Trophoblast cell (in vitro differentiated cells and primary cell): ENCODE measurements around the gene BICC1.

ENCODE experiments used
- DNase-seq, 2 donors: peaks; one replicate each; pipeline ENCODE4 v3.0.0-alpha.2; 2016
- H2AFZ ChIP-seq: 2 replicates; pipeline ENCODE4 v1.6.1; 2013; ENCODE audit warnings: low read length, moderate library complexity, mild to moderate bottlenecking; ENCODE audit not compliant: insufficient read depth, poor library complexity
- H2AK5ac ChIP-seq: 2 replicates; pipeline ENCODE4 v1.6.1; 2013; ENCODE audit warnings: mild to moderate bottlenecking, low read length
- H2BK120ac ChIP-seq: 2 replicates; pipeline ENCODE4 v1.6.1; 2013; ENCODE audit warnings: low read length, mild to moderate bottlenecking, moderate library complexity; ENCODE audit not compliant: insufficient read depth, poor library complexity
- H2BK12ac ChIP-seq: 2 replicates; pipeline ENCODE4 v1.6.1; 2013; ENCODE audit warnings: mild to moderate bottlenecking, low read length, moderate library complexity
- H2BK5ac ChIP-seq: 2 replicates; pipeline ENCODE4 v1.6.1; 2013; ENCODE audit warnings: low read length, low read depth, moderate library complexity, mild to moderate bottlenecking; ENCODE audit not compliant: poor library complexity
- H3K14ac ChIP-seq: 2 replicates; pipeline ENCODE4 v1.6.1; 2013; ENCODE audit warnings: mild to moderate bottlenecking, low read length
- H3K18ac ChIP-seq: 2 replicates; pipeline ENCODE4 v1.6.1; 2013; ENCODE audit warnings: mild to moderate bottlenecking, low read length
- H3K23ac ChIP-seq: 2 replicates; pipeline ENCODE4 v1.6.1; 2013; ENCODE audit warnings: low read length
- H3K27ac ChIP-seq: 2 replicates; pipeline ENCODE4 v1.5.1; 2013; ENCODE audit warnings: low read depth, mild to moderate bottlenecking, inconsistent platforms, low read length, moderate library complexity
- H3K27me3 ChIP-seq: 2 replicates; pipeline ENCODE4 v1.6.1; 2013; ENCODE audit warnings: inconsistent platforms, mild to moderate bottlenecking, low read length, moderate library complexity; ENCODE audit not compliant: insufficient read depth
- H3K36me3 ChIP-seq, 2 experiments: 1 replicate in 1 of 2; 2 replicates in 1 of 2; pipeline ENCODE4 v1.6.1; 2013; ENCODE audit warnings: low read length in 2 of 2, mild to moderate bottlenecking in 2 of 2, moderate library complexity in 1 of 2; ENCODE audit not compliant: insufficient read depth in 2 of 2, control insufficient read depth in 1 of 2
- H3K4ac ChIP-seq: 2 replicates; pipeline ENCODE4 v1.6.1; 2013; ENCODE audit warnings: low read depth, mild to moderate bottlenecking, low read length, moderate library complexity
- H3K4me1 ChIP-seq, 2 experiments: 1 replicate in 1 of 2; 2 replicates in 1 of 2; pipeline ENCODE4 v1.6.1; 2013; ENCODE audit warnings: low read length in 2 of 2, mild to moderate bottlenecking in 2 of 2, moderate library complexity in 1 of 2; ENCODE audit not compliant: insufficient read depth in 2 of 2, control insufficient read depth in 1 of 2
- H3K4me2 ChIP-seq: 2 replicates; pipeline ENCODE4 v1.6.1; 2013; ENCODE audit warnings: inconsistent platforms, mild to moderate bottlenecking, low read length, moderate library complexity
- H3K4me3 ChIP-seq: 2 replicates; pipeline ENCODE4 v1.5.1; 2013; ENCODE audit warnings: mild to moderate bottlenecking, low read depth, low read length, inconsistent platforms
- H3K79me1 ChIP-seq: one replicate; pipeline ENCODE4 v1.6.1; 2013; ENCODE audit warnings: low read length
- H3K79me2 ChIP-seq: 2 replicates; pipeline ENCODE4 v1.6.1; 2013; ENCODE audit warnings: low read length, mild to moderate bottlenecking; ENCODE audit not compliant: control insufficient read depth, insufficient read depth, poor library complexity
- H3K9ac ChIP-seq: 2 replicates; pipeline ENCODE4 v1.6.1; 2013; ENCODE audit warnings: mild to moderate bottlenecking, low read length
- H3K9me3 ChIP-seq: 2 replicates; pipeline ENCODE4 v1.6.1; 2013; ENCODE audit warnings: low read depth, mild to moderate bottlenecking, control low read depth, inconsistent platforms, low read length; ENCODE audit not compliant: insufficient read depth
- H4K12ac ChIP-seq: 2 replicates; pipeline ENCODE4 v1.6.1; 2013; ENCODE audit warnings: low read depth, mild to moderate bottlenecking, low read length, moderate library complexity
- H4K8ac ChIP-seq: 2 replicates; pipeline ENCODE4 v1.6.1; 2013; ENCODE audit warnings: low read depth, mild to moderate bottlenecking, low read length, moderate library complexity
- H4K91ac ChIP-seq: one replicate; pipeline ENCODE4 v1.6.1; 2013; ENCODE audit warnings: low read depth, mild to moderate bottlenecking, low read length, moderate library complexity
- WGBS: extraction: QIAGEN DNeasy Blood & Tissue Kit; methylation state at CpG from one replicate; pipeline ENCODE4 v1.1.7; 2013; ENCODE audit warnings: missing lambda C conversion rate; ENCODE audit not compliant: insufficient read length, insufficient coverage; ENCODE audit errors: extremely low coverage; 5-methylcytosine and 5-hydroxymethylcytosine counted together

The BICC1 gene

DNA sequence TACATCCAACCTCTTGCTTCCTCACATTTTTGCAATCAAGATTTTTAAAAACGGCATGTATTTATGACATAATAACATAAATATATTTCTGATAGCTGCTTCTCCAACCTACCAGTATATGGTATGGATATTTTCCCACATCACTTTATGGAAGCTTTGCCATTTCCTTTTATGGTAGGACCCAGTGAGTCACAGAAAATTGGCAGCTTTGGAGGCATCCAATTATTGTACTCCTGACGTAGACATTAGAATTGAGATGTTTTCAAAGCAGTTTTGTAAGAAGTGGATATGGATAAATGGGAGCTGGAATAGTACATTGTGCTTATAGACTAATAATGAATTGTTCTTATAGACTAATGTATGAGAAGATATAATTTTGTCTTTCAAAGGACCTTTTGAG lies 23.8 kb upstream of the BICC1 start:
- Histone ChIP-seq H3K79me1 (no peaks in the 10 kb centered on the region), H2AK5ac (no peak overlapping the region), H3K4me2 (no peak overlapping the region), H3K27ac (no peak overlapping the region), H2BK12ac (no peak overlapping the region), H3K4me1 (no peaks in the 10 kb centered on the region), H3K23ac (no peak overlapping the region), H4K91ac (no peak overlapping the region), H3K9me3 (no peaks in the 10 kb centered on the region), H3K27me3 (no peaks in the 10 kb centered on the region), H3K79me2 (no peaks in the 10 kb centered on the region), H4K12ac (no peak overlapping the region), H3K4ac (no peak overlapping the region), H3K18ac (no peak overlapping the region), H4K8ac (no peak overlapping the region), H2BK5ac (no peak overlapping the region), H2AFZ (no peak overlapping the region), H3K14ac (no peak overlapping the region), H2BK120ac (no peak overlapping the region), H3K9ac (no peak overlapping the region), H3K36me3 (no peaks in the 10 kb centered on the region), H3K4me3 (no peak overlapping the region)
- no peak for DNase-seq
- no CpG with 5 or more reads among the region's 2 CpGs for WGBS

DNA sequence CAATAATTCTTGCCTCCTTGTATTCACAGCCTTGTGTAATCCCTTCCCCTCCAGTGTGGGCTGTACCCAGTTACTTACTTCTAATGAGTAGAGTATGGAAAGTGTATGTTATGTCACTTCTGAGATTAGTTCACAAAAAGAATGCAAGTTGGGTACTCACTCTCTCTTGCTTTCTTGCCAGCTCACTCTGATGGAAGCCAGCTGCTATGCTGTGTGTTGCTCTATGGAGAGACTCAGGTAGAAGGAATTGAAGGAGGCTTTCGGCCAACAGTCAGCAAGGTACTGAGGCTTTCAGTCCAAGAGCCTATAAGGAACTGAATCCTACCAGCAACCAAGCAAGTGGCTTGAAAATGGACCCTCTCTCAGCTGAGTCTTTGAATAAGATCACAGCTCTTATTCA lies 9.7 kb upstream of the BICC1 start:
- no peaks in the 10 kb centered on the region for H3K79me1 ChIP-seq
- DNase-seq = peak; percentile 72 to 82
- H2BK5ac ChIP-seq = no peak overlapping the region
- H3K79me2 ChIP-seq = no peaks in the 10 kb centered on the region
- H2AK5ac ChIP-seq = no peak overlapping the region
- no peaks in the 10 kb centered on the region for H3K9me3 ChIP-seq
- H3K27ac ChIP-seq = no peak overlapping the region
- no peak overlapping the region for H3K4ac ChIP-seq
- no peaks in the 10 kb centered on the region for H3K4me1 ChIP-seq
- H3K18ac ChIP-seq = no peak overlapping the region
- no peaks in the 10 kb centered on the region for H3K36me3 ChIP-seq
- H3K14ac ChIP-seq = no peak overlapping the region
- no peak overlapping the region for H3K4me3 ChIP-seq
- no peak overlapping the region for H2BK12ac ChIP-seq
- H3K27me3 ChIP-seq = no peaks in the 10 kb centered on the region
- H2AFZ ChIP-seq = no peak overlapping the region
- no peak overlapping the region for H4K12ac ChIP-seq
- H3K4me2 ChIP-seq = no peak overlapping the region
- no peak overlapping the region for H4K91ac ChIP-seq
- H3K9ac ChIP-seq = no peak overlapping the region
- H3K23ac ChIP-seq = no peak overlapping the region
- no peak overlapping the region for H2BK120ac ChIP-seq
- H4K8ac ChIP-seq = no peak overlapping the region
- WGBS = no CpG with 5 or more reads among the region's 1 CpG

- Histone ChIP-seq H3K23ac (no peak overlapping the region), H3K4me2 (no peak overlapping the region), H3K4ac (no peak overlapping the region), H2BK120ac (no peak overlapping the region), H4K8ac (no peak overlapping the region), H4K91ac (no peak overlapping the region), H3K9ac (no peak overlapping the region), H3K79me2 (no peaks in the 10 kb centered on the region), H3K14ac (no peak overlapping the region), H3K18ac (no peak overlapping the region), H3K4me3 (no peak overlapping the region), H4K12ac (no peak overlapping the region), H3K27ac (no peak overlapping the region), H2AK5ac (no peak overlapping the region), H3K27me3 (peaks cover 2% of the 10 kb centered on the region), H3K79me1 (no peaks in the 10 kb centered on the region), H2AFZ (no peak overlapping the region), H2BK12ac (no peak overlapping the region), H2BK5ac (no peak overlapping the region), H3K36me3 (no peaks in the 10 kb centered on the region), H3K9me3 (no peaks in the 10 kb centered on the region), H3K4me1 (no peaks in the 10 kb centered on the region)
- WGBS = no CpG with 5 or more reads among the region's 2 CpGs
- DNase-seq = peak in 1 of 2 donors; percentile 51
These were observed 4.4 kb upstream of the BICC1 start for GRCh38 chr10:58508316-58508715.

DNA sequence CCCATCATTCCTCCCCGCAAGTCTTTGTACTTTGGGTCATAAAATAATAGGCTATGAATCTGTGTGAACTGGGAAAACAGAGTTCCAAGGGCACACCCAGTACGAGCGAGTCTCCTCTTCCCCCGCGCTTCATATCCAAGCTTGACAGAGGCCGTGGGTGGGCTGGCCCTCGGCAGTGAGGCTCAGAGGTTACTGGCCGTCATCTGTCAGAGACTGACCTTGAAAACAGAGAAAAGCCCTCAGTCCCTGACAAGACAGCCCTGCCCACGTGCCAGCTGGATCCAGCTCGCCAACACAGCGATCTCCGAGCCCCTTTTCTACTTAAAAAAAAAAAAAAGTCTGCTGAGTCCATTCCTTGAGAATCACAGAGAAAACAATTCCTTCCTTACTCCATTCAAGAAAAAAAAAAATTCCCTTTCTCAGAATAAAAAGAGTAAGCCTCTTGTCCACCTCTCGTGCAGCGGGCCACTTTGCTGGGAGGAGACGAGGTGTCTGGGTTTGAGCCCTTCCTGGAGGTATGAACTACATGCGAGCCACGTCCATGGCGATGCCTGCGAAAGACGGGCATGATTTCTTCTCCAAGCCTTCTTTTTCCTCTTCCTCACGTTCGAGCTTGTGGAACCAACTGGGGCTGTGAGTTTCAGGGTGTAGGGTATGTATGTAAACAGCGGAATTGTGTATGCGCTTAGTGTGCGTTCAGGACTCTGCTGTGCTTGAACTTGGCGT lies 744 bp upstream of the BICC1 start:
- Histone ChIP-seq H3K27ac (no peak overlapping the region), H3K4me3 (no peak overlapping the region), H4K91ac (no peak overlapping the region), H3K4ac (no peak overlapping the region), H3K4me2 (peak overlapping the region; percentile 95), H3K9ac (no peak overlapping the region), H3K79me1 (no peaks in the 10 kb centered on the region), H2AFZ (no peak overlapping the region), H3K4me1 (peaks cover 0 to 3% of the 10 kb centered on the region in 2 experiments), H3K27me3 (peaks cover 2% of the 10 kb centered on the region), H2AK5ac (no peak overlapping the region), H2BK120ac (no peak overlapping the region), H4K12ac (no peak overlapping the region), H3K9me3 (no peaks in the 10 kb centered on the region), H3K23ac (no peak overlapping the region), H4K8ac (no peak overlapping the region), H2BK12ac (no peak overlapping the region), H3K18ac (no peak overlapping the region), H2BK5ac (no peak overlapping the region), H3K14ac (no peak overlapping the region), H3K79me2 (no peaks in the 10 kb centered on the region), H3K36me3 (no peaks in the 10 kb centered on the region)
- no CpG with 5 or more reads among the region's 26 CpGs for WGBS
- DNase-seq = peak in 1 of 2 donors; percentile 4
